GM12872 (cell line): Measurements from ENCODE around the gene DPF3.

Experiments used
- TF ChIP-seq, protein P1 (sequence below): IDR thresholded peaks from 3 replicates; pipeline ENCODE4 v1.5.1; 2011; ENCODE audit warnings: low read depth, mild to moderate bottlenecking, low read length, moderate library complexity; ENCODE audit not compliant: insufficient read depth

The DPF3 gene

DNA sequence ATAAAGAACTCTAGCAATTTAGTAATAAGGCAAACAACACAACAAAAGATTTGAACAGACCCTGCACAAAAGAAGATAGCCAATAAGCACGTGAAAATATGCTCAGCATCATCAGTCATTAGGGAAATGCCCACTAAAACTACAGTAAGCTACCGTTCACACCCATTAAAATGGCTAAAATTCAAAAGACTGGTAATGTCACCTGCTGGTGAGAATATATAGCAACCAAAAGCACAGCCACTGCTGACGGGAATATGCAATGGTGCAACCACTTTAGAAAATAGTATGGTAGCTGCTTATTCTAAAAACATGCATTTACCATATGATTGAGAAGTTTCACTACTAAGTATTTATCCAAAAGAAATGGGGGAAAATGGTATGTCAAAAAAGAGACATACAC, 74.9 kb downstream of the DPF3 start:
- TF ChIP-seq, protein P1, sequence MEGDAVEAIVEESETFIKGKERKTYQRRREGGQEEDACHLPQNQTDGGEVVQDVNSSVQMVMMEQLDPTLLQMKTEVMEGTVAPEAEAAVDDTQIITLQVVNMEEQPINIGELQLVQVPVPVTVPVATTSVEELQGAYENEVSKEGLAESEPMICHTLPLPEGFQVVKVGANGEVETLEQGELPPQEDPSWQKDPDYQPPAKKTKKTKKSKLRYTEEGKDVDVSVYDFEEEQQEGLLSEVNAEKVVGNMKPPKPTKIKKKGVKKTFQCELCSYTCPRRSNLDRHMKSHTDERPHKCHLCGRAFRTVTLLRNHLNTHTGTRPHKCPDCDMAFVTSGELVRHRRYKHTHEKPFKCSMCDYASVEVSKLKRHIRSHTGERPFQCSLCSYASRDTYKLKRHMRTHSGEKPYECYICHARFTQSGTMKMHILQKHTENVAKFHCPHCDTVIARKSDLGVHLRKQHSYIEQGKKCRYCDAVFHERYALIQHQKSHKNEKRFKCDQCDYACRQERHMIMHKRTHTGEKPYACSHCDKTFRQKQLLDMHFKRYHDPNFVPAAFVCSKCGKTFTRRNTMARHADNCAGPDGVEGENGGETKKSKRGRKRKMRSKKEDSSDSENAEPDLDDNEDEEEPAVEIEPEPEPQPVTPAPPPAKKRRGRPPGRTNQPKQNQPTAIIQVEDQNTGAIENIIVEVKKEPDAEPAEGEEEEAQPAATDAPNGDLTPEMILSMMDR: no peak

DNA sequence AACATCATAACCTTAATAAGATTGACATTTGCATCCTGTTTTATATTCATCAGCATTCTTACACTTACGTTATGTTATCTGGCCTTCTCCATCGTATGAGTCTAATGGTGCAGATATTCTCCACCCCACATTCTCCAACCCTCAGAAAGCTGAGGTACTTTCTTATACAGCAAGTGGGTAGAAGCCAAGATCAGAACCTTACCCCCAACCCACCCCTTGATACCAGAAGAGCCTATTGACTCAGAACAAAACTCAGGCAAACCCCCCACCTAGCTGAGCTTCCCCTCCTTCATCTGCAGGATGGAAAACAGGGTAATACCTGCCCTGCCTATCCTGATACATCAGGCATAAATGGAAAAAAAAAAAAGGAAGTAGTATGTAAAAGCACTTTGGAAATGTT, 77.6 kb downstream of the DPF3 start:
- TF ChIP-seq, protein P1: no peak

DNA sequence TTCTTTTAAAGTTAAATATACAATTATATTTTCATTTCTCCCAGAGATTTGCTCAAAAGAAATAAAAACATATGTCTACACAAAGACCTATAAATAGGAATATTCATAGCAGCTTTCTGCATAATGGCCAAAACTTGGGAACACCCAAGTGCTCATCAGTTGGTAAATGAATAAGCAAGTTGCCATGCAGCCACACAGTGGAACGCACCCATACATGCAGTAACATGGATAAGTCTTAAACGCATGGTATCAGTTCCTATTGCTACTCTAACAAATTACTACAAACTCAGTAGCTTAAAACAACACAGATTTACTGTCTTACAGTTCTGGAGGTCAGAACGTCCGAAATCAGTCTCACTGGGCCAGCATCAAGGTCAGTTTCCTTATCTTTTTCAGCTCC, 78.5 kb downstream of the DPF3 start:
- TF ChIP-seq, protein P1: no peak

DNA sequence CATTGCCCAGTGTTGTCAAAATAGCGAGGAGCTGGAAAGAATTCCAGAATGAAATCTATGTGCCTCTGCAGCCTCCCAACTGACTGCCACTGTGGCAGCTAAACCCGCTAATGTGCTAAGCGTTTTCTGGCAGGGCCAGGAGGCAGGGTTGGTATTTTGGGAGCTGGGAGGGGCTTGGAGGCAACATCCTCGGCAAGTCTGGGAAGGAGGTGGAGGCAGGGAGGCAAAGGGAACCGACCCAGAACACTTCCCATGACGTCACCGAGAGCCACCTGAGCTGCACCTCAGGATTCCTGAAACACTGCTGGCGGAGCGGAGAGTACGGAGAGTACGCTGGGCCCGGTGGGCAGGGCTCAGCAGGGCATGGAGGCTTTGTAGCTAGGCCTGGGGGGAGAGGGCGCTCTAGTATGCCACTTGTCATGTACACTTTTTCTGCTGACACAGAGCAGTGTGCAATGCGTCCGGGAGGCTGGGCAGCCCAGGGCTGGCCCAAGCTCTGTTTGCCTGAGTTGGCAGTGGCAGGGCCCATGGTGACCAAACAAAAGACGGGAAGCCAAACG, 81.5 kb downstream of the DPF3 start:
- TF ChIP-seq, protein P1: no peak

DNA sequence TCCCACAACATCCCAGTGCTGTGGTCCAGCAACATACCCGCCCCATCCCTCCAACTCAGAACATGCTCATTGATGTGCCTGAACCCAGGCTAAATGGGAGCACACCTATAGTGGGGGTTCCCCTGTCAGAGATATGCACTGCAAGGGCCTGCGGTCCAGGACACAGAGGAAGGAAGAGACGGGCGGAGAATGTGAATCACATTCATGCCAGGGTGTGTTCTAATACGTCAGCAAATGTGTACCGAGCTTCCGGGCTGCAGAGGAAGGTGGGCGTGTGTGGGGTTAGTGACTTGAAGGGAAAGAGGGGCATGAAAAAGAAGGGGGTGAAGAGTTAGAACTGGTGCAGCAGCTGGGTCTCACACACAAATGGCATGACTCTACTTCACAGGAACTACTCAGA, 83.7 kb downstream of the DPF3 start:
- TF ChIP-seq, protein P1: no peak

DNA sequence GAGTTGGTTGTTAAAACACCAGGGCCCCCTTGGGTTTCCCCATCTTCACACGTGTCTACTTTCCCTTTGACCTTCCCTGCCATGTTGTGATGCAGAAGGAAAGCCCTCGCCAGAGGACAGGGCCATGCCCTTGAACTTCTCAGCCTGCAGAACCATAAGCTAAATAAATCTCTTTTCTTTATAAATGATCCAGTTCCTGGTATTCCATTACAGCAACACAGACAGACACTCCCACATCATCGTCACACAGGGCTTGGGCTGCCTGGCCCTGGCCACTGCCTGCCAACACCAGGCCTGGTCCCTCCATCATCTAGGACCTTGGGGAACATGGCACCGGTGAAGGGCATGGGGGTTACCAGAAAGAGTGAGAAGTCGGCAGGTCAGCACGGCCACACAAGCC, 84.8 kb downstream of the DPF3 start:
- TF ChIP-seq, protein P1: no peak

DNA sequence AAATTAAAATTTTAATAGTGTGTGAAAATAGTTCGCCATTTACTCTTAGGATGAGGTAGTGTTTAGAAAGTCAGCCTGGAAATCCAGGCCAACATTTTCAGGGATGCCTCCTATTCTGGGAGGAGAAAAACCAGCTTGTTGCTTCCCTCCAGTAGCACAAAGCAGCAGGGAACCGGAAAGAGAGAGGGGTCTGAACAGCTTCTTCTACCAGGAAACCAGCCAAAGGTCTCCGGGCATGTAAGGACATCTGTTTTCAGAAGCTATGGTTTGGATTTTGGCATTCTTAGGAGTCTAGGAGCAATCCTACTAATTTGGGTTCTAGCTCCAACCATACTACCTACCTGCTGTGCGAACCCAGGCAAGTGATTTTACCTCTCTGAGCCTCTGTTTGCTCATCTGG, 85.3 kb downstream of the DPF3 start:
- TF ChIP-seq, protein P1: no peak
